Right lobe of liver (tissue), 4 donors: ENCODE data around the gene KLHL2.

ENCODE experiments used
- CTCF ChIP-seq, 4 donors: fragments of 200-600 bp in 3 of 4; fragments of 450-650 bp in 1 of 4; IDR thresholded peaks; one replicate each; pipeline versions ENCODE4 v1.5.1 to v1.8.0; 2016 to 2022; ENCODE audit warnings: antibody characterized with exemption in 4 of 4, mild to moderate bottlenecking in 2 of 4
- POLR2A ChIP-seq: fragments of 450-650 bp; IDR thresholded peaks from one replicate; pipeline ENCODE4 v1.6.1; 2017; ENCODE audit warnings: antibody characterized with exemption, mild to moderate bottlenecking
- donor health status: DM: no; HTN: no; CAD: no.
- donor health status: DM: no; HTN: no; CAD: no.
- donor health status: DM: no; HTN: yes; CAD: no.

- TF ChIP-seq CTCF (IDR thresholded peaks at IDR 0.05) (no peak), POLR2A (no peak)
Observed at GRCh38 chr4:165312506-165312905, 105.1 kb downstream of the KLHL2 start.
